ENCODE data around the gene IFI16.
A peak's percentile ranks its signal among the peaks of the same experiment; 100 is the strongest.
"Not testable (repeated sequence)": the region's sequence is repeated elsewhere in the genome, so short reads cannot be mapped to it uniquely, and the experiment has no call there.

The IFI16 gene

GRCh38 chr1:159008744-159009188 is 941 bp upstream of the IFI16 start:
- DNase-seq (ENCODE audit: low read depth) = peak; percentile 54

DNA sequence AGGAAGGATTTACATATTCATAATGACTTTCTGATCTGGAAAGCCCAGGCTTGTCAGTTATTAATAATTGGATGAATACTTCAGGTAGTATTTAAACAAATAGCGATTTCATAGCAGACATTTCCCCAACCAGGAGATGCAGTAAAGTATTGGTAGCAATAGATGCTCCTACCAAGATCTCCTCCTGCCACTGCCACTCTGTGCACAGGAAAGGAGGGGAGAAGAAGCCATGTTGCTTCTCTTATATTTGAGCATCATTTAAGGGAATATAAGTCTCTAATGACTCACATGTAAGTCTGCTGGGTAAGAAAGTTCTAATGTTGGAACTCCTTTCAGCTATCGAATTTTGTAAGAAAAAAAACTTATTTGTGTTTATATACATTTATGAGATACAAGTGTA is 420 bp upstream of the IFI16 start:
- DNase-seq (ENCODE audit: low read depth) = no peak

DNA sequence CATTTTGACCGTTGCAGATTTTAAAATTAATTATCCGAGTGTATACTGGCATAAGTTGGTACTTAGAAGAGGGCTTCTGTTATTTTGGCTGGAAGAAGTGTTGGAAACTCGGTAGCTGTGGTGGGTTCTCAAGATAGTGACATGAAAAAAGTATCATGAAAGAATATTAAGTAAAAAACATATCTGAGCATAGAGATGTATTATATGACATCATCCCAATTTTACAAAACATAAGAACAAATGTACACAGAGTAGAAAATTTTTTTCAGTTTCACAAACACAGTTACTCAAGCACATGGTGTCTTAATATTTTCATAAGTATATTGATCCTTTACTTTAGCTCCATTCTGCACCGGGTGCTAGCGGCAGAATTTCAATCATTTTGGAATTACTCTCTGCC is 684 bp downstream of the IFI16 start:
- DNase-seq (ENCODE audit: low read depth) = no peak

- not testable (repeated sequence) for DNase-seq (ENCODE audit: low read depth)
These were observed 1.3 kb downstream of the IFI16 start for GRCh38 chr1:159011001-159011400.

DNA sequence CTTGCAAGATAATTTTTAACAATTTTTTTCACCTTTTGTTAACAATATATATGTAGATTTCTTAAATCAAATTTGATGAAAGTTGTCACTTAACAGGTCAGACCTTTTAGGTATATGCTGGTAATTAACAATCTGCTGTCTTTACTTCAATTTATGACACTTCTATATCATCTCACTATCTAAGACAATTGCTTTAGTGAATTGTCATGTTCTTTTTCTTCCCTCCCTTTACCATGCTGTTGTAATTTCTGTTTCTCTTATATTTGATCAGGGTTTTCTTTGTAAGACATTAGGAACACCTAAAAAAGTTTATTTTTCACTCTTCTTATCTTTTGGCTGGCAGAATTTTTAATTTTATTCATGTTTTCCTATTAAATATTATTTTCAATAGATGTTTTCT is 2.0 kb downstream of the IFI16 start:
- DNase-seq (ENCODE audit: low read depth) = no peak

DNA sequence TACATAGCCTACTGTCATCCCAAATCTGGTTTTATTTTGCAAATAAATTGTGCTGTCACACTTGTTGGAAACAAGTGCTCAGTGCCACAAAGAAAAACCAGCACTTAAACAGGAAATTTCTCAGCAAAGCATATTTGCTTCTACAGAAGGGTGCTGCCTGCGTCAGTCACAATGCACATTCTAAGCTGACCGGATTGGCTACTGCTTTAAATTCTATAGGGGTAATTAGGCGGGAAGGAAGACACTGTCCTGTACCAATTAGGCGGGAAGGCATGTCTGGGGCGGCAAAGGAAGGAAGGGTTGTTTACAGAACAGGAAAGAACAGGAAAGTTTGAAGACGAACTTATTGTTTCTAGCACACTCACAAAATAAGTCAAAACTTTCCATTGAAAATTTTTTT is 2.8 kb downstream of the IFI16 start:
- peak; percentile 12 for DNase-seq (ENCODE audit: low read depth)

DNA sequence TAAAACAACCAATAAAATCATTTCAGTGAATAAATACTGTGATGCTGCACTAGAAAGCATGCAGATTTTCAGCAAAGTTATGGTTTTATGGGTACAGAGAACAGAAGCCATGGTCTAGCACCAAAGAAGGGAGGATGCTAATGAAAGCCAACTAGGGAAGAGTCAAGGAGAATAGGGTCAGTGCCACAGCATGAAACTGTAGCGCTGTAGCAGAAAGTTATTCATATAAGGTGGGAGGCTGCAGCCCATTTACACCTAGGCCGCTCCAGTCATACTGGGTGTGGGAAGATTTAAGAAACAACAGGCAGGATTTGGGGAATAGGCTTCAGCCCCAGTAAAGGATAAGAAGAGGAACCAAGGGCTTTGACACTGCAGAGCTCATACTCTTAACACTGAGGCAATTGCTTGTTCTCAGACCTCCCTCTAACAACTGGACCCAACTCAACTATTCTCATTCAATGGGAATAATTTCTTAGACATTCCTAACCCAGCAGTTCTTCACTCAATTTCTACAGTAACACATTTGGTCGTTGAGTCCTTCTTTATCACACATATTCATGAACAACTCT is 4.4 kb downstream of the IFI16 start:
- DNase-seq (ENCODE audit: low read depth) = no peak

DNA sequence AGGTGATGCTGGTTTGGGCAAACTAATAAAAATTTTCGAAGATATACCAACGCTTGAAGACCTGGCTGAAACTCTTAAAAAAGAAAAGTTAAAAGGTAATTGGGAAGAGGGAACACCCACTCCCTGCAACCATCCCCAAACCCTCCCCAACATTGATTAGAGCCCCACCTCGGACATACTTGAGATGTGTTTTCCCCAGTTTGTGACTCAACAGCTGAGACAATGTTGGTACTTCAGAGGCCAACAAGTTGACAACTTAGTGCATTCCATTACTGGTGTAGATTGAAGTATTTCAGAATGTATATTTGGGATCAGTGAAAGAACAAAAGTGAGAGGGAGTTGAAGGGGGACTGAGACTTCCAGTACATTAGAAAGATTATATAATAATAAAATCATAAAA is 5.1 kb downstream of the IFI16 start:
- DNase-seq (ENCODE audit: low read depth) = no peak

- DNase-seq (ENCODE audit: low read depth) = peak; percentile 53
These were observed 5.8 kb downstream of the IFI16 start for GRCh38 chr1:159015440-159015909.

DNA sequence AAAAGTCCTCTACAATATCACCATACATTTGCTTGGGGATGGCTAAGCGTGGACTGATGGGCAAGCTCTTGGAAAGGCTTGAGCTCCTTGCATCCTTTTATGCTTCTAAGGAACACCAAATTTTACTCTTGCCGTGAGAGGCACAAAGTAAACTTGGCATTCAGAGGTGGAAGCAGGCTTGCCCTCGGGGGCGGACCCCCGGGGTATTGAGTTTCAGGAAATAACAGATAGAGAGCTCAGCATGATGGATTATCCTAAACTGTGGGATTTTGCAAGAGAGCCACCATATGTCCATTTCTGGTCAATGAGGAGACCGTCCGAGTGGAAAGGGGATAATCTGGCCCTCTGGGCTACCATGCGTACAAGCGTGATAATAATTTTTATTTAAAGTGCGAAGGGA is 14.0 kb downstream of the IFI16 start:
- no peak for DNase-seq (ENCODE audit: low read depth)

- DNase-seq (ENCODE audit: low read depth) = no peak
These were observed 15.3 kb downstream of the IFI16 start for GRCh38 chr1:159025043-159025442.

DNA sequence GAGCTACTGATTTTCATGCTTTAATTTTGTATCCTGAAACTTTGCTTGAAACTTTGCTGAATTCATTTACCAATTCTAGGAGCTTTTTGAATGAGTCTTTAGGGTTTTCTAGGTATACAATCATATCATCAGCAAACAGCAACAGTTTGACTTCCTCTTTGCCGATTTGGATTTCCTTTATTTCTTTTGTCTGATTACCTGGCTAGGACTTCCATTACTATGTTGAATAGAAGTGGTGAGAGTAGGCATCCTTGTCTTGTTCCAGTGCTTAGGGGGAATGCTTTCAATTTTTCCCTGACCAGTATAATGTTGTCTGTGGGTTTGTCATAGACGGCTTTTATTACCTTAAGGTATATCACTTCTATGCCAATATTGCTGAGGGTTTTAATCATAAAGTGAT is 17.1 kb downstream of the IFI16 start:
- not testable (repeated sequence) for DNase-seq (ENCODE audit: low read depth)

DNA sequence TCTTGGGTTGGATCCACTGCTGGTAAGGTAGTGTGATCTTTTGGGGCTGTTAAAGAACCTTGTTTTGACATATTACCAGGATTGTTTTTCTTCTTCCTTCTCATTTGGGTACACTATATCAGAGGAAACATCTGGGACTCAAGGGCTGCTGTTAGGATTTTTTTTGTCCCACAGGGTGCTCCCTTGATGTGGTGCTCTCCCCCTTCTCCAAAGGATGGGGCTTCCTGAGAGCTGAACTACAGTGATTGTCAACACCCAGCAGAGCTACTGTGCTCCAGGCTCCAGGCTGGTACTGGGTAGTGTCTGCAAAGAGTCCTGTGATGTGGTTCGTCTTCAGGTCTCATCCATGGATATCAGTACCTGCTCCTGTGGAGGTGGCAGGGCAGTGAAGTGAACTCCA is 20.6 kb downstream of the IFI16 start:
- DNase-seq (ENCODE audit: low read depth) = no peak

- no peak for DNase-seq (ENCODE audit: low read depth)
These were observed 21.3 kb downstream of the IFI16 start for GRCh38 chr1:159030877-159031447.

DNA sequence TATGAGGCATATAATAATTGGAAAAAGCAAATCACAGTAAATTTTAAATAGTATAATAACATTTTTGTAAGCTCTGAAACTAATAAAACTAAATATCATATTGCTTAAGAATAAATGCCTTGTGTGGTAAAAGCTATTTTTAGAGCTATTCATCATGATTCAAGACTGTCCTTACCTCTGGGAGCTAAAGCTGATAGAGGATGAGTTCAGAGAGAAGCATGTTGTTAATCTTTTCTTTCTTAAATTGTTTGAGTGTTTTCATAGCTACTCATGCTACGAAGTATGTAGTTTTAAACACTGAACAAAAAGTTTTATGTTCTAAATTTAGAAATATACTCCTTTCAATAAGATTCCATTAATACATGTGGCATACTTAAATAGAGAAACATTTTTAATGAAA is 30.5 kb downstream of the IFI16 start:
- DNase-seq (ENCODE audit: low read depth) = no peak

DNA sequence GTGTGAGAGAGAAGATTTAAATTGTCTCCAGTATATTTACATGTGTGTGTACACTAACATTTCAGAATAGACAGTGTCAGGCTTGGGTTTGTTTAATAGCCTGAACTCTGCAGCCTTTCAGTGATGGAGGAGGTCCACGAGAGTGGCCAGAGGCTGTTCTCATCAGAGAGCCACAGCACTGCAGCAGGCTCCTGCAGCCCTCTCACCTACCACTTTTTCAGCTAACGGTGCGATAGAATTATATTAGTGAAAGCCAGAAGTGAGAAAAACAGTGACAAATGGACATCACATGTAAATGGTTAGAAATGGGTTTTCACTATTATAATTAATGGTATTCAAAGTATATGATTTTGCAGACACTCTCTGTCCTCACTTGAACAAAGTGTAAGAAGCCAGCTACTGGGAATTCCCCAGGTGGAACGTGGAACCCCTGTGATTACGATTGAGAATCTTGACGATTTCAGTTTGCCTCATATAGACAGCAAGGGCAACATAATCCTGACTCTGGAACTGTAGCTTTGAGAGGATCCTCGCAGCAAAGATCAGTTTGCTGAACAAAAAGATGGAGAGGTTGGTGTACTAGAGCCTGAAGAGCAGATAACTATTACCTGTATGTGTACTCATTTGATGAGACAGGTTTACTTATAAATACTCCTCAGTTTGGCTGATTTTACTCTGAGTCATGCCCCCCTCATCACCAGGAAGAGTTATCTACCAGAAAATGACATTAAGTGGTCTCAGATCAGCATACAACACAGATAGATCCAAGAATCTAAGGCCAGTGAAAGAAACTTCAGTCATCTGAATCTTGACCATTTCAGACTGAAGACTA is 31.4 kb downstream of the IFI16 start:
- no peak for DNase-seq (ENCODE audit: low read depth)

- not testable (repeated sequence) for DNase-seq (ENCODE audit: low read depth)
These were observed 36.8 kb downstream of the IFI16 start for GRCh38 chr1:159046486-159046885.

DNA sequence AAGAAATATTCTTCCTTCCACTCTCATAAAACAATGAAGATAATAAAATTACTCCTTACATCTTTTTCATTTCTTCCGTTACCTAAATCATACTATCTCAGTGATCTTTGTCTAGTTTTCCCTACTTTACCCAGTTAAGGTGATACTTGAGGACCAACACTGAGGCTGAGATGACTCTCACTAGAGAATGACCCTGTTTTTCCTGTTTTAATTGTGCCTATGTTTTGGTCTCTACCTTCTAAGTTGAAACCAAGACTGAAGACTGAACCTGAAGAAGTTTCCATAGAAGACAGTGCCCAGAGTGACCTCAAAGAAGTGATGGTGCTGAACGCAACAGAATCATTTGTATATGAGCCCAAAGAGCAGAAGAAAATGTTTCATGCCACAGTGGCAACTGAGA is 41.7 kb downstream of the IFI16 start:
- no peak for DNase-seq (ENCODE audit: low read depth)

GRCh38 chr1:159054427-159054826 is 44.7 kb downstream of the IFI16 start:
- DNase-seq (ENCODE audit: low read depth) = no peak

- no peak for DNase-seq (ENCODE audit: low read depth)
These were observed 45.5 kb downstream of the IFI16 start for GRCh38 chr1:159055181-159055641.

- no peak for DNase-seq (ENCODE audit: low read depth)
These were observed 46.5 kb downstream of the IFI16 start for GRCh38 chr1:159056069-159056698.

GRCh38 chr1:159058751-159059150 is 49.0 kb downstream of the IFI16 start:
- DNase-seq (ENCODE audit: low read depth) = no peak

DNA sequence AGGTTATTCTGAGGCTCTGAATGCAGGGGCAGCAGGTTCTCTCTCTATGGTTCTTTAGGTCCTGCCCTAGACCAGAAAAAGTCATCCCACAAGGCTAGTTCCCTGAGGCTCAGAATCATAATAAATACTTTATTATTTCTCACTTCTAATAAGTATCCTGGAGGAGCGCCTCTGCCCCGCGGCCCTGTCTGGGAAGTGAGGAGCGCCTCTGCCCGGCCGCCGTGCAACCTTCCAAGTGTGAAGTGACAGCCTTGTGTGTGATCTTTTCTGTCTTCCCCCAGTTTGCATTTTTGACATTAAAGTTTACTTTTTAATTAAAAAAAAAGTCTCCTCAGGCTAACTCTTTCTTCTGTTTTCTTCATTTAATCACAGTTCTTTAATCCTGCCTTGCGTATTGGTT is 55.4 kb downstream of the IFI16 start:
- DNase-seq (ENCODE audit: low read depth) = no peak
